ENCODE measurements around the gene MAPK8IP2. TPM values are rescaled to one million over a fixed set of nuclear protein-coding genes. Genes with fewer than 3 reads are reported as not detected.

The MAPK8IP2 gene
- polyA plus RNA-seq, 1 of the 3 experiments (the other 2 are of a cell fraction): 2.7 TPM

GRCh38 chr22:50578776-50579310 is 21.8 kb upstream of the MAPK8IP2 start:
- TF ChIP-seq NFIC (IDR thresholded peaks at IDR 0.05; ENCODE audit: borderline replicate concordance): no peak
- no peak for TF ChIP-seq ELF1 (IDR thresholded peaks at IDR 0.05)
- TF ChIP-seq EZH2phosphoT487 (IDR thresholded peaks at IDR 0.05; ENCODE audit: borderline replicate concordance, low read depth): no peak
- TF ChIP-seq EP300 (IDR thresholded peaks at IDR 0.05; ENCODE audit: borderline replicate concordance in 1 of 2, low read depth in 1 of 2, low read length in 1 of 2): no peak
- TF ChIP-seq RFX5 (IDR thresholded peaks at IDR 0.05; ENCODE audit: low read length): no peak
- TF ChIP-seq CHD2 (IDR thresholded peaks at IDR 0.05; ENCODE audit: low read length, partially characterized antibody): no peak
- no peak for TF ChIP-seq ZBTB33 (IDR thresholded peaks at IDR 0.05; ENCODE audit: borderline replicate concordance, low read depth)
- TF ChIP-seq GABPA (IDR thresholded peaks at IDR 0.05; ENCODE audit: low read depth): no peak
- TF ChIP-seq RXRA (IDR thresholded peaks at IDR 0.05; ENCODE audit: borderline replicate concordance, low read depth): no peak
- TF ChIP-seq RCOR1 (IDR thresholded peaks at IDR 0.05; ENCODE audit: low read length): no peak
- TF ChIP-seq NRF1 (IDR thresholded peaks at IDR 0.05; ENCODE audit: low read depth, low read length): no peak
- no peak for TF ChIP-seq CTCF (IDR thresholded peaks at IDR 0.05)
- no peak for TF ChIP-seq GATA2 (CRISPR knock-in tag; IDR thresholded peaks at IDR 0.05)
- TF ChIP-seq YY1 (IDR thresholded peaks at IDR 0.05; ENCODE audit: low read depth): no peak
- no peak for TF ChIP-seq USF1 (IDR thresholded peaks at IDR 0.05; ENCODE audit: borderline replicate concordance, low read depth)
- TF ChIP-seq PBX3 (IDR thresholded peaks at IDR 0.05): no peak
- no peak for TF ChIP-seq TAF1 (IDR thresholded peaks at IDR 0.05; ENCODE audit: borderline replicate concordance, low read depth, low read length)
- TF ChIP-seq REST (IDR thresholded peaks at IDR 0.05; ENCODE audit: low read depth, low read length): no peak
- no peak for DNase-seq
- no peak overlapping the region for H3K4me3 ChIP-seq (ENCODE audit: low read depth in 2 of 2, low read length in 1 of 2)
- peaks cover 23% of the 10 kb centered on the region; the same call in 1 of the 2 replicates for H3K79me2 ChIP-seq (ENCODE audit: insufficient read depth)
- no peak overlapping the region for H3K27ac ChIP-seq (ENCODE audit: low read depth in 2 of 2, low read length in 1 of 2)
- POLR2A ChIA-PET: interaction anchor here (0.7 to 1.2 kb wide), 2 partner anchors 13 to 28 kb away, joined by 3 to 4 read pairs; no protein-coding TSS in a partner anchor
- no peak overlapping the region for H3K9ac ChIP-seq
- no peak overlapping the region for H2AFZ ChIP-seq (ENCODE audit: low read depth)
- H3K36me3 ChIP-seq (replicated peaks in 1 of 2; ENCODE audit: control insufficient read depth in 1 of 2, insufficient read depth in 2 of 2, low read length in 1 of 2): peaks cover 0 to 40% of the 10 kb centered on the region in 2 experiments
- no peaks in the 10 kb centered on the region for H4K20me1 ChIP-seq (ENCODE audit: insufficient read depth)
- H3K27me3 ChIP-seq (ENCODE audit: insufficient read depth): no peaks in the 10 kb centered on the region
- CTCF ChIA-PET: interaction anchor here (0.7 to 9.0 kb wide), 4 partner anchors 14 to 62 kb away, joined by 3 to 73 read pairs (median 4); partner anchors contain the start of gene SYCE3
- no peak overlapping the region for H3K4me2 ChIP-seq
- no peaks in the 10 kb centered on the region for H3F3A ChIP-seq (replicated peaks; ENCODE audit: insufficient read depth)
- peaks cover 0 to 14% of the 10 kb centered on the region in 2 experiments; a peak in 1 of 4 replicates for H3K4me1 ChIP-seq (ENCODE audit: control insufficient read depth in 1 of 2, insufficient read depth in 2 of 2, low read depth in 1 of 2, low read length in 1 of 2)
- 98% methylated on average over 7 of the region's 8 CpGs for WGBS (ENCODE audit: low lambda C conversion rate)
- H3K9me2 ChIP-seq: no peaks in the 10 kb centered on the region
- no peaks in the 10 kb centered on the region for H3K9me3 ChIP-seq
